ENCODE results near the gene GSG1. TPM values are rescaled to one million over a fixed set of nuclear protein-coding genes. Genes with fewer than 3 reads are reported as not detected.
"Not testable (repeated sequence)": the region's sequence is repeated elsewhere in the genome, so short reads cannot be mapped to it uniquely, and the experiment has no call there.

GSG1 gene
- total RNA-seq, 1 donor from 2014 or later, result 0.83 TPM

DNA sequence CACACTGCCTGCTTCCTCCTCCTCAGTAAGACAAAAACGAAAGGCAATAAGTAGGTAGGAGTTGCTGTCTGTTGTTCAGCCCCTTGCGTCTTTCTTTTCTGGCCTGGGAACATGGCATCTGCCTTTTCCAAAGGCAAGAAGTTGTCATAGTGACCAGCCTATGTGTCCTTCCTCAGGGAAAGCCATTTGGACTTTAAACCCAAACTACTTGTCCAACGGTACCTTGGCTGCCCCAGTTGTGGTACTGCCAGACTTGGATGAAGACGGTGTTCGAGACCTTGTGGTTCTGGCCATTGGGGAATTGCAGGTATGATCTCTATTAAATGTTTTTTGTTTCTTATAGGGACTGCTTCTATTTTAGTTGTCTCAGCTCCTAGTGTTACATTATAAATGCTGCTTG lies 40.8 kb downstream of the GSG1 start:
- no peak for DNase-seq (ENCODE audit: low spot score)

DNA sequence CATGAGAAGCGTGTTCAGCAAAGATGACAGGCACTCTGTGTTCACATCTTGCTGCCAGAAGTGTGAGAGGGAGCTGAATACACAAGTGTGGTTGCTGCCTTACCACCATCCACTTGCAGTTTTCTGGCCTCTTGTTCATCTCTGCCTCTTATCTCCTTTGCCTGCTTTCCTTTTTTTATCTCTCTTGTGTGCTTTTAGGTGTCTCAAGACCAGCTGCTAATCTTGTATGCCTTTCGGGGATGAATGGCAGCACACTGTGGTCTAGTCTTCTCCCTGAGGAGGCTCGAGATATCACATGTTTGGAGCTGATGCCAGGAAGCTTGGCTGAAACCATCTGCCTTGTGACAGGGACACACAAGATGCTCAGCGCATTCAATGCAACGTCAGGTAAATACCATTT lies 42.1 kb downstream of the GSG1 start:
- DNase-seq (ENCODE audit: low spot score), result no peak

DNA sequence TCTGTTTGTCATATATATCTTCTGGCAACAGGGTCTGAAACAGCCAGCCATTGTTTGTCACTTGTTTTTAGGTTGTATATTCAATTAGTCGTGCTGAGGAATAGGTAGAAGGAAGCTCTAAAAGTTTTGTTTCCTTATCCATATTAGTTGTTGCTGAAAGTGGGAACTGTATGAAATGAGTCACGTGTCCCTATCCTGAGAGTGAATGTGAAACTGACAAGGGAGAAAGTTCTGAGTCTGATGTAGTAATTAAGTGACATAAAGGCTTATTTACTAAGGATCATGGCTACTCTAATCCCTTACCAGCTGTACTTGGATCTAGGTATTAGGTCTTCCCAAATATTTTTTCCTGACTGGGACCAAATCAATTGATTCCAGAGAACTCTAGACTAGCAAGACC lies 42.9 kb downstream of the GSG1 start:
- no peak for DNase-seq (ENCODE audit: low spot score)

DNA sequence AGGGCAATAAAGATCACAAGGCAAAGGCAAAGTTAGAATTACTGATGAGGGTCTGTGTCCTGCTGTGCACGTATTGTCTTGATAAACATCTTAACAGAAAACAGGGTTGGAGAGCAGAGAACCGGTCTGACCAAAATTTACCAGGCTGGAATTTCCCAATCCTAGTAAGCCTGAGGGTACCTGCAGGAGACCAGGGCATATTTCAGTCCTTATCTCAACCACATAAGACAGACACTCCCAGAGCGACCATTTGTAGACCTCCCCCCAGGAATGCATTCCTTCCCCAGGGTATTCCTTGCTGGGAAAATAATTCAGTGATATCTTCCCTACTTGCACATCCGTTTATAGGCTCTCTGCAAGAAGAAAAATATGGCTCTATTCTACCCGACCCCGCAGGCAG lies 49.9 kb downstream of the GSG1 start:
- DNase-seq (ENCODE audit: low spot score), result not testable (repeated sequence)

DNA sequence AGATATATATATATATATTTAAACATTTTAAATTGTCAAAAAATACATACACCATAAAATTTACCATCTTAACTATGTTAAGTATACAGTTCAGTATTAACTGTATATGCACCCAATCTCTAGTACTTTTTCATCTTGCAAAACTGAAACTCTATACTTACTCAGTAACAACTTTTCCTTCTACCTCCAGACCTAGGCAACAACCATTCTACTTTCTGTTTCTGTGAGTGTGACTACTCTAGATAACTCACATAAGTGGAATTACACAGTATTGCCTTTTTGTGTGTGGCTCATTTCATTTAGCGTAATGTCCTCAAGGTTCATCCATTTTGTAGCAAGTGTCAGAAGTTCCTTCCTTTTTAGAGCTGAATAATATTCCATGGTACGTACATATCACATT lies 51.0 kb downstream of the GSG1 start:
- DNase-seq (ENCODE audit: low spot score), result no peak

DNA sequence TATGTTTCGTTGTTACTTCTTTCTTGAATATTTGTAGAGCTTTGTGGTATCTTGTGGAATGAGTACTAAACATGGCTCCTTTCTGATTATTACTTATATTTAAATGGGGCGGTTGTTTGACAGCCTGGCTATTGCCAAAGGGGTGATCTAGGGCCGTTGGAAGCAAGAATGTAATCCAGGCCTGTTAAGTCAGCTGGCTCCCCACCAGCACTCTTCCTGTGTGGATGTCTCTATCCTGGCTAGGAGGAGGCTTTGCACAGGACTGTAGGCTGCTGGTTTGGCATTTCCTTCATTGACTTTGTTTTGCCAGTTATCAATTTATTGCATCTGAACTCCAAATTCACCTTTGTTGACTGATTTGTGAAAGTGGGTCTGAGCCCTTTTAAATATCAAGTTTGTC lies 53.7 kb downstream of the GSG1 start:
- no peak for DNase-seq (ENCODE audit: low spot score)

DNA sequence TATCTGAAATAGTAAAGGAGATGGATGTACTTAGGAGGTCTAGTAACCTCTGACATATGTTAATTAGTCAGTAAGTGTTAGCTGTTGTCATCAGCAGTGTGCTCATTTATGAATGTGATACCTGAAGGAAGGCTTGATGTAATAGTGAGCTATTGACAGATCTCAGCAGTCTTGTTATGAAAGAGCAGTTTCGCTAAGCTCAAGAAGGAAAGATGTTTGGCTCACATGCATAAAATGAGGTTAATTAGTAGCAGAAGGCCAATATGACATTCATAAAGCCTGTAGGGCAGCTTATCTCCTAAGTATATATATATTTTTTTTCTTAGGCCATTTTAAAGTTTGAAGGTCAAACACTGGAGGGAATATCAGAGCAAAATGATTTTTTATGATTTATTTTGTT lies 56.5 kb downstream of the GSG1 start:
- DNase-seq (ENCODE audit: low spot score), result no peak

DNA sequence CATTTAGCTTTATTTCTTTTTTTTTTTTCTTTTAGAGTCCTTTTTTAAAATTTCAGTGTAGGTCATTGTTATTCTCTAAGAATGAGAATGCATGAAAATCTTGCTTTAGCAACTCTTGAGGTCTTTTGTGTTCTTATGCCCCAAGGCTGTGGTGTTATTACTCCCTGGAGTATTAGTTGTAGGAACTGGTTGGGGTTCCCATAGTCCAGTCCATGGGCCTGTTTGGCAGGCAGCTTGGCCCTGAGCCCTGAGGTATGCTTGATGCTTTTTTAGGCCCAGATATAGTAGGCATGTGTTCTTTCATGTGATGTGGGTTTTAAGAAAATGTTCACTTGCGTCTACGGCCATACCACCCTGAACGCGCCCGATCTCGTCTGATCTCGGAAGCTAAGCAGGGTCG lies 57.7 kb downstream of the GSG1 start:
- DNase-seq (ENCODE audit: low spot score), result no peak

DNA sequence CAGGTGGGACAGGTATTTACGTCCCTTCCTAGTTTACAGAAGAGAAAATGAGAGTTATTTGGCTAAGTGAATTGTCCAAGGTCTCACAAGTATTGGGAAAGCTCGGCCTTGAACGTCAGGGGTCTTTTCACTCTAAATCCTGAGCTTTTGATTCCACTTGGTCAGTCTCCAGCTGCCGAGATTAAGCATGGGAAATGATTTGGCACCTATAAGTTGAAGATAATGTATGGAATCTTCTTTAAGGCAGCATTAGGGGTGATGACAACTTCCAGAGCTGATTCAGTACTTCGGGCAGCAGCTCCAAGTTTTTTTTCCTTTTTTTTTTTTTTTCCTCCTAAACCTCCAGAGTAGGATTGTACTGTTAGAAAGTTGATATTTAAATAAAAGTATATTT lies 58.6 kb downstream of the GSG1 start:
- no peak for DNase-seq (ENCODE audit: low spot score)

DNA sequence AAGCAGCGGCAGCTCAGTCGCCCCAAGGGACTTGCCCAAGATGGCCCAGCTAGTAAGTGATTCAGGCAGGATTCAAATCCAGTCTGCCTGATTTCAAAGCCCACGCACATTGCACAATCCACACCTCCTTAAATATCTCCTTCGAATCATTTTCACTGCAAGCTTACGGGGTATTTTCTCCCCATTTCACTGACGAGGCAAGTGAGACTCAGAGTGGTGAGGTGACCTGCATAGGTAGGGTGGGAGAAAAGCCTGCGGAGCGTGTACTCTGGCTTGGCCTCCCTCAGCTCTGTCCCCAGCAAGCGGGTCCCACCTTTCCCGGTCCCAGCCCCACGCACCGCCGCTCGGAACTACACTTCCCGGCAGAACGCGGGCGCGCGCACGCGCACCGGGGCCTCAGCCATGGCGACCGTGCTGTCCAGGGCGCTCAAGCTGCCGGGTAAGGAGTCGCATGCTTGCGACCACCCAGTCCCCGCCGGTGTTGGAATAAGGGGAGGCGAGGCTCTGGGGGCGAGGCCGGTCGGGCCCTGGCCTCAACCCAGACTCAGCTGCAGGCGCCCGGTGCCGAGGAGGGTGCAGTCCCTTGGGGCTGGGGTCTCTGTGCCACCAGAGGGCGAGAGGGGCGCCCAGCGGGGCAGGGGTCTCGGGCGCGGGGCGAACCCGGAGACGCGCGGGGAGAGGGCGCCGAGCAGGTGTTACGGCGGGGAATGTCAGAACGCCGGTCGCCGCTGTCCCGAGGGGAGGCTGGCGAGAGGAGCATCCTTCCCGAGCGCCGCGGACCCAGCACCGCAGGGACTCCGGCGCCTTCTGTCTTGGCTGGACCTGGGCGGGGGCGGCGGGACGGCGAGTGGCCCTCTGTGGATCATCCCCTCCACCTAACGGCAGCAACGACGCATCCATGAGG lies 59.2 kb downstream of the GSG1 start, which contains the start of gene FAM234B:
Gene FAM234B, plus strand, starts transcription at position 380 of the 904 bp plus-strand sequence. Its CDS starts 23 bp downstream, at position 403.
- DNase-seq (ENCODE audit: low spot score), result peak; percentile 72

DNA sequence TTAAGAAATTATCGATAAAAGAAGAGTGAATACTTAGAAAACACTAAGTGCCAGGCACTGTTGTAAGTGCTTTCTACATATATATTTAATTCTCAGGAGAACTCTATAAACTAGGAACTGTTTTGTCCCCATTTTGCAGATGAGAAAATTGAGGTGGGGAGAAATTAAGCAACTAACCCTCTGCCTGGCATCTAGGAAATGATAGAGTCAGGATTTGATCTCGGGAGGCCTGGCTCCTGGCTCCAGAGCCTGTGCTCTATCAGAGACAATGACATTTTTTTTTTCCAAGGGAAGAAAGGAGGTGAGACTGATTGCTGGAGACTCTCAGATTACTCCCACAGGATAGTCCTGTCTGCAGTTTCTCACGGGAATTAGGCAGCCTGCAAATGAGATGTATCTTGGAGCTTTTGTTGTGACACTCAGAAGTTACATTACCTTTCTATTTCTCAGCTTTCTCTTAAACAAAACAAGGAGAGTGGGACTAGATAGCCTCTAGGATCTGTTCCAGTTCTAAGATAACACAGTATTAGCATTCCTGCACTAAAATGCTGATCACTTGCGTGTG lies 60.7 kb downstream of the GSG1 start:
- no peak for DNase-seq (ENCODE audit: low spot score)

DNA sequence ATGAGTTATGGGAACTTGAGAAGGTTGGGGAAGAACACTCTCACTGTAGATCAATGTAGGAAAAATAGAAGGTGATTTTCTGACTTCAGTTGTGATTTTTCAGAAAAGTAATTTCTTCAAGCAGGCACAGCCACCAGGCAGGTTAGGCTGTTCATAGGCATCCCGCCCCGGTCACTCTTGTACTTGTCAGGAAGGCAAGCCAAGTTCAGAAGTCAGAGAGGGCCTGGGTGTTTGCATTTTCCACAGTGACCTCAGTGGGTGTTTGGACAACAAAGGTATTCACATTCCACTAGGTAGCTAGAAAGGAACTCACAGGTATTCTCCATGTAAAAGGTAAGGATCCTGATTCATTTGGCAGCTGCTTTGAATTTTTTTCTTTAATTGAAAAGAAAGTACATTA lies 62.2 kb downstream of the GSG1 start:
- DNase-seq (ENCODE audit: low spot score), result no peak

DNA sequence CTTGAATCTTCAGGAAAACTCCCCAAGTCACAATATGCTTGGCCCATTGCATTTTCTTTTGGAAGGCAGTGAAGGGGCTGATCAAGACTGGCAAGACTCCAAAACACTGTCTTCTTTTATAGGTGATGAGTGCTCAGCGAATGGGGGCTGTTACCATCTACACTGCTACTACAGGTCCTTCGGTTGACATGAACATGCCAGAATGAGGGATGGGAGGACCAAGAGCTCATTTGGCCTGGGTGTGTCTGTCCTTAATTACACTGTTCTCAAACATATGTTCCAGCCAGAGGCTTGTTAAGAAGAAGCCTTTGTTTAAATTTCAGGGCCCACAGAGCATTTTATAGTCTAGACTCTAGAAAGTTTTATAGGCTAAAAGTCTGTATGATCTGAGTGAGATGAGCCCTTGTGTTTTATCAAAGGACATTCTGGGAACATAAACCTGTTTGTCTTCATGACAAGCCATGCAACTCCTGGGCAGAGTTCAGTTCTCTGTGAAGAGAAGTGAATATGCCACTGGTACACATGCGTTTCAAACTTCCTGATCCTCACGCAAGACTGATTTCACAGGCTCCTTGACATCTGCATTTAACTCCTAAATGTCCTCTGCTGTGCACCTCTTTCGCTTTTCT lies 64.0 kb downstream of the GSG1 start:
- DNase-seq (ENCODE audit: low spot score), result no peak

DNA sequence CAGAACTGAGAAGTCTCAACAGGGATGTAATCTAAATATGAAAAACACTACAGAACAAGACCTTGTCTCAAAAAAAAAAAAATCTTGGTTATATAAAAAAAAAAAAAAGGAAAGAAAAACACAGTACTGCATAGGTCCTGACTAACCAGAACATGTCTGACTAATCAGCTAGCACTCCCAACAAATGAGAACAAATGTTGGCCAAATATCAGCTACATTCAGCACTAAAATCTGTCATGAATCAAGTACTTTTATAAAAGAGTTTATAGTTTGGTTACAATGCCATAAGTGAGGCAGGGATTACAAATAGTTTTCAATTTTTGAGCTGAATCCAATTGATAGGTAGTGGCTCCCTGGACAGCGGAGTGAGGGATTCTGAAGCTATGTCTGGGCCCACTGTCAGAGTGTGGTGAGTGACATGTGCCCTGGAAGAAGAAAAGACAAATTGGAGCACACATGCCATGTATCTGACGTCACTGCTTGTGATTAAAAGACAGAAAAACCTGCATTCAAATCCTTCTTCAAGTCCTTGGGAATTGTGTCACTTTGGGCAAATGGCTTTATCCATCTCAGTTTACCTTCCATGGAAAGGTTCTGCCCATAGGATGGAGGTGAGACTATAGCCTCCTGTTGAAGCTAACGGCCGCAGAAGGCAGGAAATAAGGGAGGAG lies 64.8 kb downstream of the GSG1 start:
- no peak for DNase-seq (ENCODE audit: low spot score)

DNA sequence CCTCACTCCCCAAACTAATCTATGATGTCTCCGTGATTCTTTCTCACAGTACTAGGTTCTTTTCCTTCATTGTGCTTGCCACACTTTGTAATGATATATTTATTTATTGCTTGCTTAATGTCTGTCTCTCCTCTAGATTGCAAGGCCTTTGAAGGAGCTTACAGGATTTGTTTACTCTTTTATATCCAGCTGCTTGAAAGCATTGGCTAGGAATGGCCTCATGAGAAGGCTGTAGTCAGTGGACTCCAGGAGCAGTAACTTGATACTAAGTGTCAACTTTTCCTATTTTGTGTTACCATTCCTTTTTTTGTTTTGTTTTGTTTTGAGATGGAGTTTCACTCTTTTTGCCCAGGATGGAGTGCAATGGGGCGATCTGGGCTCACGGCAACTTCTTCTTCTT lies 66.6 kb downstream of the GSG1 start:
- DNase-seq (ENCODE audit: low spot score), result no peak

DNA sequence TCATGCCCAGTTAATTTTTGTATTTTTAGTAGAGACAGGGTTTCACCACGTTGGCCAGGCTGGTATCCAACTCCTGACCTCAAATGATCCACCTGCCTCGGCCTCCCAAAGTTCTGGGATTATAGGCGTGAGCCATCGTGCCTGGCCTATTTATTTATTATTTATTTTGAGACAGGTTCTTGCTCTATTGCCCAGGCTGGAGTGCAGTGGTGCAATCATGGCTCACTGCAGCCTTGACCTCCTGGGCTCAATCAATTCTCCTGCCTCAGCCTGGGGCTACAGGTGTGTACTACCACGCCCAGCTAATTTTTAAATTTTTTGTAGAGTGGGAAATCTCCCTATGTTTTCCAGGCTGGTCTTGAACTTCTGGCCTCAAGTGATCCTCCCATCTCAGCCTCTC lies 68.1 kb downstream of the GSG1 start:
- not testable (repeated sequence) for DNase-seq (ENCODE audit: low spot score)

Other genes with a start within 250 kb of the GSG1 start
- gene GPRC5A, start 212.1 kb downstream of the GSG1 start, total RNA-seq, result 7.2 TPM
- gene GPRC5D, start 151.5 kb downstream of the GSG1 start, total RNA-seq, result not detected
- gene HEBP1, start 103.4 kb downstream of the GSG1 start, total RNA-seq, result 90.2 TPM
- gene FAM234B, start 59.3 kb downstream of the GSG1 start, total RNA-seq, result 6.6 TPM
- gene EMP1, start 93.1 kb upstream of the GSG1 start, total RNA-seq, result 66.0 TPM